GM12878 (cell line): Measurements from ENCODE around the gene DNAJA1. TPM values are rescaled to one million over a fixed set of nuclear protein-coding genes. Genes with fewer than 3 reads are reported as not detected.

Experiments
- ATAC-seq: fragments of 200-7000 bp; cut with Tn5 transposase; 3 replicates; pipeline ENCODE4 v1.9.1; 2020; ENCODE audit warnings: mild to moderate bottlenecking, moderate library complexity
- BruUV-seq: library from RNA; stranded (reverse); fragments of 400-500 nt; replicated peaks from 2 replicates; lab custom pipeline; 2021; lab: Mats Ljungman, UMichigan
- CTCF ChIA-PET: fragments of 300-600 bp; sonication (Branson Sonifier 250); formaldehyde crosslinking; extraction: SDS; loops from one replicate; lab custom pipeline; 2021; ENCODE audit warnings: inconsistent platforms; lab: Yijun Ruan, JAX
- POLR2A ChIA-PET: fragments of 350-600 bp; formaldehyde crosslinking; extraction: SDS; loops from one replicate; lab custom pipeline; 2021; ENCODE audit warnings: inconsistent platforms; lab: Charles Lee
- RAD21 ChIA-PET: fragments of 300-600 bp; sonication (Branson Sonifier 250); formaldehyde crosslinking; loops from one replicate; lab custom pipeline; 2023; ENCODE audit warnings: antibody characterized with exemption; ENCODE audit not compliant: unreplicated experiment; lab: Charles Lee
- SMC1A ChIA-PET: fragments of 300-600 bp; sonication (Branson Sonifier 250); formaldehyde crosslinking; loops from one replicate; lab custom pipeline; 2023; ENCODE audit not compliant: unreplicated experiment, uncharacterized antibody; lab: Charles Lee
- DNase-seq: peaks from one replicate; pipeline ENCODE4 v3.0.0-alpha.2; 2011; ENCODE audit warnings: low read depth, low spot score
- FAIRE-seq: peaks from 3 replicates; lab custom pipeline; 2011; peaks lifted over from hg19 to GRCh38; lab: Jason Lieb, UNC
- H2AFZ ChIP-seq: 2 replicates; pipeline ENCODE4 v1.6.0; 2011; ENCODE audit warnings: low read depth, low read length, control low read depth; ENCODE audit not compliant: control insufficient read depth
- H3K27ac ChIP-seq: 2 replicates; pipeline ENCODE4 v1.5.1; 2011; ENCODE audit warnings: control low read depth; ENCODE audit not compliant: control insufficient read depth, insufficient read depth
- H3K27me3 ChIP-seq, 2 experiments: replicated peaks in 1 of 2; 2 replicates each; pipeline versions ENCODE4 v1.6.0 to v1.6.1; 2011; ENCODE audit warnings: low read length in 1 of 2; ENCODE audit not compliant: control insufficient read depth in 2 of 2, insufficient read depth in 2 of 2
- H3K36me3 ChIP-seq, 2 experiments: 2 replicates each; pipeline ENCODE4 v1.5.1; 2011; ENCODE audit warnings: low read length in 1 of 2; ENCODE audit not compliant: control insufficient read depth in 2 of 2, insufficient read depth in 2 of 2
- H3K4me1 ChIP-seq: 2 replicates; pipeline ENCODE4 v1.6.1; 2011; ENCODE audit warnings: mild to moderate bottlenecking, low read length, moderate library complexity, mixed read lengths; ENCODE audit not compliant: control insufficient read depth, insufficient read depth
- H3K4me2 ChIP-seq: 2 replicates; pipeline ENCODE4 v1.6.0; 2011; ENCODE audit warnings: control low read depth; ENCODE audit not compliant: control insufficient read depth, insufficient read depth
- H3K4me3 ChIP-seq: fragments of 200-600 bp; sonication (generic); 2 replicates; pipeline ENCODE4 v1.5.1; 2016
- H3K79me2 ChIP-seq: 2 replicates; pipeline ENCODE4 v1.6.0; 2011; ENCODE audit warnings: low read length; ENCODE audit not compliant: control insufficient read depth, insufficient read depth
- H3K9ac ChIP-seq: 2 replicates; pipeline ENCODE4 v1.8.0; 2011; ENCODE audit warnings: low read length, control low read depth, mixed read lengths; ENCODE audit not compliant: control insufficient read depth, insufficient read depth
- H3K9me3 ChIP-seq: replicated peaks from 3 replicates; pipeline ENCODE4 v1.5.1; 2011; ENCODE audit warnings: mild to moderate bottlenecking, low read length; ENCODE audit not compliant: control insufficient read depth, insufficient read depth
- H4K20me1 ChIP-seq: 2 replicates; pipeline ENCODE4 v1.6.0; 2011; ENCODE audit not compliant: control insufficient read depth, insufficient read depth
- EZH2 ChIP-seq: IDR thresholded peaks from 2 replicates; pipeline ENCODE4 v1.6.1; 2012; ENCODE audit warnings: low read depth, mild to moderate bottlenecking, control low read depth, inconsistent platforms, low read length, borderline replicate concordance; ENCODE audit not compliant: control insufficient read depth
- FOS ChIP-seq: IDR thresholded peaks from 3 replicates; pipeline ENCODE4 v1.6.1; 2011; ENCODE audit warnings: borderline replicate concordance; ENCODE audit not compliant: insufficient read length; ENCODE audit errors: extremely low read depth
- JUNB ChIP-seq: IDR thresholded peaks from 2 replicates; pipeline ENCODE4 v1.6.1; 2016; ENCODE audit warnings: antibody characterized with exemption, mild to moderate bottlenecking
- MTA2 ChIP-seq: fragments of 450-650 bp; IDR thresholded peaks from 2 replicates; pipeline ENCODE4 v1.6.1; 2016; ENCODE audit warnings: low read depth, mild to moderate bottlenecking, moderate library complexity
- MYB ChIP-seq: fragments of 150-350 bp; IDR thresholded peaks from 2 replicates; pipeline ENCODE4 v1.6.1; 2014; ENCODE audit warnings: mild to moderate bottlenecking, low read depth, low read length, borderline replicate concordance
- PAX8 ChIP-seq: fragments of 450-650 bp; IDR thresholded peaks from 2 replicates; pipeline ENCODE4 v1.6.1; 2017; ENCODE audit warnings: mild to moderate bottlenecking, moderate library complexity
- RAD51 ChIP-seq: fragments of 450-650 bp; IDR thresholded peaks from 2 replicates; pipeline ENCODE4 v1.6.1; 2016; ENCODE audit warnings: moderate library complexity, mild to moderate bottlenecking, inconsistent platforms
- RB1 ChIP-seq: fragments of 450-650 bp; formaldehyde crosslinking; IDR thresholded peaks from 2 replicates; pipeline ENCODE4 v1.6.1; 2017; ENCODE audit warnings: mild to moderate bottlenecking, borderline replicate concordance
- STAT3 ChIP-seq: IDR thresholded peaks from 2 replicates; pipeline ENCODE4 v1.6.1; 2011; ENCODE audit warnings: low read depth, low read length, improper control_type of control experiment
- TCF7 ChIP-seq: IDR thresholded peaks from 2 replicates; pipeline ENCODE4 v1.6.1; 2014; ENCODE audit warnings: antibody characterized with exemption, borderline replicate concordance
- WGBS: methylation state at CpG from one replicate; pipeline ENCODE4 v1.1.6; 2016; ENCODE audit warnings: low lambda C conversion rate; ENCODE audit not compliant: insufficient replicate concordance, insufficient coverage; ENCODE audit errors: missing lambda C conversion rate; 5-methylcytosine and 5-hydroxymethylcytosine counted together
- in situ Hi-C: fragments of 300-500 bp; cut with MboI; formaldehyde crosslinking; loops from 9 replicates; pipeline ENCODE4 v1.14.3; 2018; ENCODE audit warnings: mixed read lengths
- intact Hi-C: fragments of 100-400 bp; cut with micrococcal nuclease; formaldehyde crosslinking; loops from one replicate; pipeline ENCODE4 v1.14.2; 2022; ENCODE audit not compliant: unreplicated experiment
- polyA plus RNA-seq, 11 experiments: library from polyadenylated mRNA; depleted of rRNA in 4 of 11; unstranded in 6 of 11; stranded (reverse) in 5 of 11; fragments of >200 nt; fragmentation: Nextera tagmentation in 4 of 11; fragmentation: Illumina TruSeq in 1 of 11; extraction: Ambion mirVana in 4 of 11; extraction: Trizol in 1 of 11; gene quantifications; 1 replicate in 1 of 11; 2 replicates in 10 of 11; pipeline versions ENCODE4 v1.2.1 to v1.2.3, GENCODE V29; 2011 to 2016; ENCODE audit warnings: inconsistent platforms in 2 of 11, missing spikeins in 2 of 11, low read depth in 1 of 11
- total RNA-seq, 4 experiments: library from RNA; depleted of rRNA in 3 of 4; stranded (reverse); fragments of >200 nt in 3 of 4; fragmentation: Illumina TruSeq in 1 of 4; extraction: Trizol in 1 of 4; gene quantifications; 2 replicates each; pipeline versions ENCODE4 v1.2.1 to v1.2.3, GENCODE V29; 2013 to 2021
- TF ChIP-seq, protein P1 (sequence below): fragments of 450-650 bp; IDR thresholded peaks from 2 replicates; pipeline ENCODE4 v1.6.1; 2017; ENCODE audit warnings: mild to moderate bottlenecking
- TF ChIP-seq, protein P2 (sequence below): IDR thresholded peaks from 2 replicates; pipeline ENCODE4 v1.6.1; 2012; ENCODE audit warnings: low read depth, low read length, improper control_type of control experiment
- TF ChIP-seq, protein P3 (sequence below): fragments of 450-650 bp; IDR thresholded peaks from 2 replicates; pipeline ENCODE4 v1.6.1; 2016; ENCODE audit warnings: mild to moderate bottlenecking, moderate library complexity, borderline replicate concordance
- TF ChIP-seq, protein P4 (sequence below): fragments of 450-650 bp; IDR thresholded peaks from 2 replicates; pipeline ENCODE4 v1.6.1; 2017; ENCODE audit warnings: mild to moderate bottlenecking, low read depth, inconsistent platforms; ENCODE audit not compliant: poor library complexity, severe bottlenecking

The DNAJA1 gene
- total and polyA plus RNA-seq, 10 of the 15 experiments (the other 5 are each of a cell fraction or from before 2014, with no cell fraction given), result 69.7 to 206 (median 146) TPM

DNA sequence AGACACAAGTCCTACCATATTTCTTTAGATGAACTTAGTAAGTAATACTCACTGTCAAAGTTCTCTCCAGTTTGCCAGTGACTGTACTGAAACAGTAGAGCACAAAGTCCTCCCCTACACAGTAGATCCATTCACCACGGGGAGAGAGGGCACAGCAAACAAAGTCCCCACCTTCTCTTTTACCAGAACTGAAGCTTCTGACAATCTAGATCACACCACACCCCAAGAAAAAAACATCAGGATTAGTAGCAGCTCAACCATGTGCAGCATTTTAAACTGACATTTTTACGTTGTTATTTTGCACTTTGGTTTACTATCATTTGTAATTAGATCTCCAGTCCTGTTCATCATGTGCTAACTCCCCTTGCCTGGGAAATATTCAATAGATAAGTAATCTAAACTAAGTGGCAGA, 23.0 kb downstream of the DNAJA1 start (continued):
- TF ChIP-seq, protein P1, sequence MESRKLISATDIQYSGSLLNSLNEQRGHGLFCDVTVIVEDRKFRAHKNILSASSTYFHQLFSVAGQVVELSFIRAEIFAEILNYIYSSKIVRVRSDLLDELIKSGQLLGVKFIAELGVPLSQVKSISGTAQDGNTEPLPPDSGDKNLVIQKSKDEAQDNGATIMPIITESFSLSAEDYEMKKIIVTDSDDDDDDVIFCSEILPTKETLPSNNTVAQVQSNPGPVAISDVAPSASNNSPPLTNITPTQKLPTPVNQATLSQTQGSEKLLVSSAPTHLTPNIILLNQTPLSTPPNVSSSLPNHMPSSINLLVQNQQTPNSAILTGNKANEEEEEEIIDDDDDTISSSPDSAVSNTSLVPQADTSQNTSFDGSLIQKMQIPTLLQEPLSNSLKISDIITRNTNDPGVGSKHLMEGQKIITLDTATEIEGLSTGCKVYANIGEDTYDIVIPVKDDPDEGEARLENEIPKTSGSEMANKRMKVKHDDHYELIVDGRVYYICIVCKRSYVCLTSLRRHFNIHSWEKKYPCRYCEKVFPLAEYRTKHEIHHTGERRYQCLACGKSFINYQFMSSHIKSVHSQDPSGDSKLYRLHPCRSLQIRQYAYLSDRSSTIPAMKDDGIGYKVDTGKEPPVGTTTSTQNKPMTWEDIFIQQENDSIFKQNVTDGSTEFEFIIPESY, result no peak
- TF ChIP-seq MTA2 (no peak), PAX8 (no peak), TCF7 (no peak), STAT3 (no peak)
- TF ChIP-seq, protein P2, sequence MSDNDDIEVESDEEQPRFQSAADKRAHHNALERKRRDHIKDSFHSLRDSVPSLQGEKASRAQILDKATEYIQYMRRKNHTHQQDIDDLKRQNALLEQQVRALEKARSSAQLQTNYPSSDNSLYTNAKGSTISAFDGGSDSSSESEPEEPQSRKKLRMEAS, result no peak

DNA sequence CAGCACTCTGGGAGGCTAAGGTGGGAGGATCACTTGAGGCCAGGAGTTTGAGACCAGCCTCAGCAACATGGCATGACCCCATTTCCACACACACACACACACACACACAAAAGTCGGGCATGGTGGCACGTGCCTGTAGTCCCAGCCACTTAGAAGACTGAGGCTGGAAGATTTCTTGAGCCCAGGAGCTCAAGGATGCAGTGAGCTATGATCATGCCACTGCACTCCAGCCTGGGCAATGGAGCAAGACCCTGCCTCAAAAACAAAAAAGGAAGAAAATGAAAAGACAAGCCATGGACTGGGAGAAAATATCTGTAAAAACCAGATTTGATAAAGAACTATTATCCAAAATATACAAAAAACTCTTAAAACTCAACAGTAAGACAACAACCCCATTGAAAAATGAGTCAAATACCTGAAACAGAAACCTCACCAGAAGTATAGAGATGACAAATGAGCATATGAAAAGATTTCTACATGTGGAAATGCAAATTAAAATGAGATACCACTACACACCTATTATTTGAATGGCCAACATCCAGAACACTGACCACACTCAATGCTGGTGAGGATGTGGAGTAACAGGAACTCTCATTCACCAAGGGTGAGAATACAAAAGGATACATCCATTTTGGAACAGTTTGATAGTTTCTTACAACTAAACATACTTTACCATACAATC, 24.7 kb downstream of the DNAJA1 start:
- Histone ChIP-seq H3K4me2 (peak overlapping the region; percentile 48; the same call in 1 of the 2 replicates), H3K27ac (no peak overlapping the region; the same call in 1 of the 2 replicates), H3K79me2 (no peaks in the 10 kb centered on the region; the same call in 1 of the 2 replicates), H3K9ac (no peak overlapping the region), H3K36me3 (peaks cover 5 to 40% of the 10 kb centered on the region in 2 experiments), H3K4me1 (peaks cover 18% of the 10 kb centered on the region), H3K4me3 (no peak overlapping the region), H3K27me3 (no peaks in the 10 kb centered on the region), H4K20me1 (no peaks in the 10 kb centered on the region), H2AFZ (no peak overlapping the region), H3K9me3 (peaks cover 4% of the 10 kb centered on the region)
- RAD21 ChIA-PET, result no interaction called here
- DNase-seq (no peak), ATAC-seq (peak; percentile 91), FAIRE-seq (peak; percentile 91)
- in situ Hi-C loops, result no loop called here
- 63% methylated on average over 1 of the region's 2 CpGs for WGBS
- intact Hi-C loops, result no loop called here
- no TSS peak for BruUV-seq
- POLR2A ChIA-PET, result no interaction called here
- CTCF ChIA-PET, result interaction anchor here (0.7 kb wide), 1 partner anchor 68 kb away, joined by 3 read pairs; no protein-coding TSS in a partner anchor
- SMC1A ChIA-PET, result no interaction called here
- TF ChIP-seq RB1 (no peak), JUNB (peak; percentile 42; the same call in 1 of the 2 replicates), EZH2 (no peak), MYB (no peak), FOS (no peak), RAD51 (no peak)
- TF ChIP-seq, protein P3, sequence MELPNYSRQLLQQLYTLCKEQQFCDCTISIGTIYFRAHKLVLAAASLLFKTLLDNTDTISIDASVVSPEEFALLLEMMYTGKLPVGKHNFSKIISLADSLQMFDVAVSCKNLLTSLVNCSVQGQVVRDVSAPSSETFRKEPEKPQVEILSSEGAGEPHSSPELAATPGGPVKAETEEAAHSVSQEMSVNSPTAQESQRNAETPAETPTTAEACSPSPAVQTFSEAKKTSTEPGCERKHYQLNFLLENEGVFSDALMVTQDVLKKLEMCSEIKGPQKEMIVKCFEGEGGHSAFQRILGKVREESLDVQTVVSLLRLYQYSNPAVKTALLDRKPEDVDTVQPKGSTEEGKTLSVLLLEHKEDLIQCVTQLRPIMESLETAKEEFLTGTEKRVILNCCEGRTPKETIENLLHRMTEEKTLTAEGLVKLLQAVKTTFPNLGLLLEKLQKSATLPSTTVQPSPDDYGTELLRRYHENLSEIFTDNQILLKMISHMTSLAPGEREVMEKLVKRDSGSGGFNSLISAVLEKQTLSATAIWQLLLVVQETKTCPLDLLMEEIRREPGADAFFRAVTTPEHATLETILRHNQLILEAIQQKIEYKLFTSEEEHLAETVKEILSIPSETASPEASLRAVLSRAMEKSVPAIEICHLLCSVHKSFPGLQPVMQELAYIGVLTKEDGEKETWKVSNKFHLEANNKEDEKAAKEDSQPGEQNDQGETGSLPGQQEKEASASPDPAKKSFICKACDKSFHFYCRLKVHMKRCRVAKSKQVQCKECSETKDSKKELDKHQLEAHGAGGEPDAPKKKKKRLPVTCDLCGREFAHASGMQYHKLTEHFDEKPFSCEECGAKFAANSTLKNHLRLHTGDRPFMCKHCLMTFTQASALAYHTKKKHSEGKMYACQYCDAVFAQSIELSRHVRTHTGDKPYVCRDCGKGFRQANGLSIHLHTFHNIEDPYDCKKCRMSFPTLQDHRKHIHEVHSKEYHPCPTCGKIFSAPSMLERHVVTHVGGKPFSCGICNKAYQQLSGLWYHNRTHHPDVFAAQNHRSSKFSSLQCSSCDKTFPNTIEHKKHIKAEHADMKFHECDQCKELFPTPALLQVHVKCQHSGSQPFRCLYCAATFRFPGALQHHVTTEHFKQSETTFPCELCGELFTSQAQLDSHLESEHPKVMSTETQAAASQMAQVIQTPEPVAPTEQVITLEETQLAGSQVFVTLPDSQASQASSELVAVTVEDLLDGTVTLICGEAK, result no peak
- TF ChIP-seq, protein P4, sequence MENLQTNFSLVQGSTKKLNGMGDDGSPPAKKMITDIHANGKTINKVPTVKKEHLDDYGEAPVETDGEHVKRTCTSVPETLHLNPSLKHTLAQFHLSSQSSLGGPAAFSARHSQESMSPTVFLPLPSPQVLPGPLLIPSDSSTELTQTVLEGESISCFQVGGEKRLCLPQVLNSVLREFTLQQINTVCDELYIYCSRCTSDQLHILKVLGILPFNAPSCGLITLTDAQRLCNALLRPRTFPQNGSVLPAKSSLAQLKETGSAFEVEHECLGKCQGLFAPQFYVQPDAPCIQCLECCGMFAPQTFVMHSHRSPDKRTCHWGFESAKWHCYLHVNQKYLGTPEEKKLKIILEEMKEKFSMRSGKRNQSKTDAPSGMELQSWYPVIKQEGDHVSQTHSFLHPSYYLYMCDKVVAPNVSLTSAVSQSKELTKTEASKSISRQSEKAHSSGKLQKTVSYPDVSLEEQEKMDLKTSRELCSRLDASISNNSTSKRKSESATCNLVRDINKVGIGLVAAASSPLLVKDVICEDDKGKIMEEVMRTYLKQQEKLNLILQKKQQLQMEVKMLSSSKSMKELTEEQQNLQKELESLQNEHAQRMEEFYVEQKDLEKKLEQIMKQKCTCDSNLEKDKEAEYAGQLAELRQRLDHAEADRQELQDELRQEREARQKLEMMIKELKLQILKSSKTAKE, result no peak
